HepG2 (cell line): ENCODE results near the gene PSG6.
"Not testable (repeated sequence)": the region's sequence is repeated elsewhere in the genome, so short reads cannot be mapped to it uniquely, and the experiment has no call there.

Source experiments
- POLR2A ChIP-seq, 2 experiments: IDR thresholded peaks; 2 replicates each; pipeline ENCODE4 v1.6.1; 2011; ENCODE audit warnings: low read depth in 2 of 2, low read length in 2 of 2, mild to moderate bottlenecking in 1 of 2, moderate library complexity in 1 of 2; ENCODE audit not compliant: insufficient read depth in 1 of 2
- TF ChIP-seq, protein P1 (sequence below), 2 experiments: sonication (generic) in 1 of 2; formaldehyde crosslinking in 1 of 2; IDR thresholded peaks; 2 replicates each; pipeline versions ENCODE4 v1.4.0 to v1.6.1; 2018 to 2020; ENCODE audit warnings: missing genetic modification reagents in 2 of 2, borderline replicate concordance in 1 of 2, low read depth in 1 of 2, mild to moderate bottlenecking in 1 of 2, missing biosample characterization in 1 of 2
- TF ChIP-seq, protein P2 (sequence below): sonication (generic); formaldehyde crosslinking; IDR thresholded peaks from 2 replicates; pipeline ENCODE4 v1.8.0; 2022; ENCODE audit warnings: mild to moderate bottlenecking, missing genetic modification reagents
- TF ChIP-seq, protein P3 (sequence below): sonication (generic); formaldehyde crosslinking; IDR thresholded peaks from 2 replicates; pipeline ENCODE4 v1.5.0; 2020; ENCODE audit warnings: mild to moderate bottlenecking, missing genetic modification reagents, moderate library complexity
- TF ChIP-seq, protein P4 (sequence below): sonication (generic); formaldehyde crosslinking; IDR thresholded peaks from 2 replicates; pipeline ENCODE4 v1.4.0; 2020; ENCODE audit warnings: mild to moderate bottlenecking, low read depth, missing genetic modification reagents

DNA sequence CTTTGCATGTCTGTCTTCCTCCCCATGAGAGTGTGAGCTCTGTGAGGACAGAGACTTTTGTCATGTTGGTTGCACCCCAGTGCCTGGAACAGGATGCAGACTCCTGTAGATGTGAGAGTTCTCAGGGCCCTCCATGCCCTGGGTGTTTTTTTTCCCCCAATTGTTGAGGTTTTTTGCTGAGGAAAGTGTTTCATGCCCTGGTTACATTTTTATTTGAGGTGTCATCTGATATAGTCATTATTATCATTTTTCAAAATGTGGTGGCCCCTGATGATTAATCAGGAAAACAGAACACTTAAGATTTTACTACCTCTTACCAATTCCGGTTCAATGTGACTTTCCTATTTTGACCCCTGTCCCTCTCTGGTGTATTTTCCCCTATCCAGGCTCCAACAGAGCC, 763 bp downstream of the PSG6 start:
- not testable (repeated sequence) for TF ChIP-seq POLR2A (IDR thresholded peaks at IDR 0.05; ENCODE audit: insufficient read depth in 1 of 2, low read depth in 2 of 2, low read length in 2 of 2)
- TF ChIP-seq, protein P1, sequence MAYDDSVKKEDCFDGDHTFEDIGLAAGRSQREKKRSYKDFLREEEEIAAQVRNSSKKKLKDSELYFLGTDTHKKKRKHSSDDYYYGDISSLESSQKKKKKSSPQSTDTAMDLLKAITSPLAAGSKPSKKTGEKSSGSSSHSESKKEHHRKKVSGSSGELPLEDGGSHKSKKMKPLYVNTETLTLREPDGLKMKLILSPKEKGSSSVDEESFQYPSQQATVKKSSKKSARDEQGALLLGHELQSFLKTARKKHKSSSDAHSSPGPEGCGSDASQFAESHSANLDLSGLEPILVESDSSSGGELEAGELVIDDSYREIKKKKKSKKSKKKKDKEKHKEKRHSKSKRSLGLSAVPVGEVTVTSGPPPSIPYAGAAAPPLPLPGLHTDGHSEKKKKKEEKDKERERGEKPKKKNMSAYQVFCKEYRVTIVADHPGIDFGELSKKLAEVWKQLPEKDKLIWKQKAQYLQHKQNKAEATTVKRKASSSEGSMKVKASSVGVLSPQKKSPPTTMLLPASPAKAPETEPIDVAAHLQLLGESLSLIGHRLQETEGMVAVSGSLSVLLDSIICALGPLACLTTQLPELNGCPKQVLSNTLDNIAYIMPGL (CRISPR knock-in tag; IDR thresholded peaks at IDR 0.05; ENCODE audit: borderline replicate concordance in 1 of 2, low read depth in 1 of 2), result not testable (repeated sequence)
- TF ChIP-seq, protein P2, sequence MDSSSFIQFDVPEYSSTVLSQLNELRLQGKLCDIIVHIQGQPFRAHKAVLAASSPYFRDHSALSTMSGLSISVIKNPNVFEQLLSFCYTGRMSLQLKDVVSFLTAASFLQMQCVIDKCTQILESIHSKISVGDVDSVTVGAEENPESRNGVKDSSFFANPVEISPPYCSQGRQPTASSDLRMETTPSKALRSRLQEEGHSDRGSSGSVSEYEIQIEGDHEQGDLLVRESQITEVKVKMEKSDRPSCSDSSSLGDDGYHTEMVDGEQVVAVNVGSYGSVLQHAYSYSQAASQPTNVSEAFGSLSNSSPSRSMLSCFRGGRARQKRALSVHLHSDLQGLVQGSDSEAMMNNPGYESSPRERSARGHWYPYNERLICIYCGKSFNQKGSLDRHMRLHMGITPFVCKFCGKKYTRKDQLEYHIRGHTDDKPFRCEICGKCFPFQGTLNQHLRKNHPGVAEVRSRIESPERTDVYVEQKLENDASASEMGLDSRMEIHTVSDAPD (CRISPR knock-in tag), result not testable (repeated sequence)
- TF ChIP-seq, protein P3, sequence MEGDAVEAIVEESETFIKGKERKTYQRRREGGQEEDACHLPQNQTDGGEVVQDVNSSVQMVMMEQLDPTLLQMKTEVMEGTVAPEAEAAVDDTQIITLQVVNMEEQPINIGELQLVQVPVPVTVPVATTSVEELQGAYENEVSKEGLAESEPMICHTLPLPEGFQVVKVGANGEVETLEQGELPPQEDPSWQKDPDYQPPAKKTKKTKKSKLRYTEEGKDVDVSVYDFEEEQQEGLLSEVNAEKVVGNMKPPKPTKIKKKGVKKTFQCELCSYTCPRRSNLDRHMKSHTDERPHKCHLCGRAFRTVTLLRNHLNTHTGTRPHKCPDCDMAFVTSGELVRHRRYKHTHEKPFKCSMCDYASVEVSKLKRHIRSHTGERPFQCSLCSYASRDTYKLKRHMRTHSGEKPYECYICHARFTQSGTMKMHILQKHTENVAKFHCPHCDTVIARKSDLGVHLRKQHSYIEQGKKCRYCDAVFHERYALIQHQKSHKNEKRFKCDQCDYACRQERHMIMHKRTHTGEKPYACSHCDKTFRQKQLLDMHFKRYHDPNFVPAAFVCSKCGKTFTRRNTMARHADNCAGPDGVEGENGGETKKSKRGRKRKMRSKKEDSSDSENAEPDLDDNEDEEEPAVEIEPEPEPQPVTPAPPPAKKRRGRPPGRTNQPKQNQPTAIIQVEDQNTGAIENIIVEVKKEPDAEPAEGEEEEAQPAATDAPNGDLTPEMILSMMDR (CRISPR knock-in tag), result not testable (repeated sequence)
- TF ChIP-seq, protein P4, sequence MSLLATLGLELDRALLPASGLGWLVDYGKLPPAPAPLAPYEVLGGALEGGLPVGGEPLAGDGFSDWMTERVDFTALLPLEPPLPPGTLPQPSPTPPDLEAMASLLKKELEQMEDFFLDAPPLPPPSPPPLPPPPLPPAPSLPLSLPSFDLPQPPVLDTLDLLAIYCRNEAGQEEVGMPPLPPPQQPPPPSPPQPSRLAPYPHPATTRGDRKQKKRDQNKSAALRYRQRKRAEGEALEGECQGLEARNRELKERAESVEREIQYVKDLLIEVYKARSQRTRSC (CRISPR knock-in tag), result not testable (repeated sequence)
